Activated T-cell treated with anti-CD3 and anti-CD28 coated beads for 4 hours (primary cell): ENCODE measurements around the gene TTC12.

ENCODE experiments used
- DNase-seq: peaks from one replicate; pipeline ENCODE4 v3.0.0-alpha.2; 2020

The TTC12 gene

DNA sequence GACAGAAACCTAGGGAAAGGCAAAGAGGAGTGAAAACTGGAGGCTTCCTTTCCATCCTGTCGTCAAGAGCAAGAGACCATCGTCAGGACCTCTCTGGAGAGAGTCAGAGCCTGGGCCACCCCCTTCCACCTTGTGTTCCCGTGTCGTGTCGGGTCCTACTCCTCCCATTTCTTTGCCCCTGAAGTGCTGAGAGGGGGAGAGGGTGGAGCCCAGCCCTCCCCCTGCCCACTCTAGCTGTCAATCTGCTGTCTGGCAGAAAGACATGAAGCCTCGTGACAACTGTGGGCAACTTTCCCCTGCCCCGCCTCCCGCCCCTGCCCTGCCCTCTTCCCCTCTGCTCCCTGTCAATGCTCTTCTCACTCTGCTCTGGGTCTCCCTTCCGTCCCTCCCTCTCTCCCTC, 93.8 kb downstream of the TTC12 start:
- DNase-seq, result no peak

DNA sequence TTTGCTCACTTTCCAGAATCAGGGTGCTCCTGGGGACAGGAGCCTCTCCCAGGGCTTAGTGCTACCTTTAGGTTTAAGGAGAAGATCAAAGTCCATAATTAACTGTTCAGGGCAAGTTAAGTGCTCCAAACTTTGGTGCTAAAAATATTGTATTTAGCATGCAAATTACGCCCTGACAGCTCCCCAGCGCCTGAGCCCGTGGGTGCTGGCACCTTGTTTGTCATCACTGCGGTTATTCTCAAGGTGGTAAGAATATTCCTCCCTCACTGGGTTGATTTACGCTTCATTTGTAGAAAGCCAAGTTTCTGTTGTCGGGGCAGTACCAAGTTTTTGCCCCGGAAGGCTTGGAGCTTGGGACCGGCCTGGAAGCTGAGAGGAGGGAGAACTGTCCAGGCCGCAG, 94.5 kb downstream of the TTC12 start:
- DNase-seq, result no peak

DNA sequence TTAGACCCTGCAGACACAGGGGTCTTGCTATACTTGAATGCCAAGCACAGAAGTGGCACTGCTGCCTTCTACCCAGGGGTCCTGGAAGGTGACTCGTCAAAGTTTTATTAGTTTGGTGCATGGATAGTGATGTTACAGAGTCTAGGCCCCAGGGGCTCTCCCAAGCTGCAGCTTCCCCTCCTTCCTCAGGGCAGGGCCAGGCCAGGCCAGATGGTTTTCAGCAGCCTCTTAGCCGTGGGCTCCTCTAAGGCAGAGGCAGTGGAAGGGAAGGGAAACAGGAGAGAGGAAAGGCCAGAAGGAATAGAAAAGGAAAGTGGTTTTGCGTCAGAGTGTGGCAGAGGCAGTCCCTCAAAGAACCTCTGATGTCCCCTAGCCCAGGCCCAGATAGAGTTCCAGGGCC, 95.1 kb downstream of the TTC12 start:
- DNase-seq, result no peak

- DNase-seq, result no peak
Observed at GRCh38 chr11:113410414-113411135, 96.2 kb downstream of the TTC12 start.

DNA sequence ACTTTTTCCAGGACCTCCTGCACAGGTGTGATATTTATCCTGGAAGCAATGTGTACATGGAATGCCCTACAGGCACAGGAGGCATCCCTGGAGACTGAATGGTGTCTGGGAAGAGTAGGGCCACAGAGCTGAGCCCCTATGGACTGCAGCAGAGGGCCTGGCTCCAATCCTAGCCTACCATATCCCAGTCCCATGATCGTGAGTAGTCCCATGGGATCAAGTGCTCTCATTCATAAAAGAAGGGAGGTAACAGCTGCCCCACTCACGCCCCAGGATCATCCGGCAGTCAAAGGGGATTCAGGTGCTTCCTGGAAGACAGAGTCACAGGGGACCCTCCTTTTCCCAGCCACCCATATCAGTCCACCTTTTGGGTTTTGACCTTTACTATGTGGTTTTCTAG, 97.2 kb downstream of the TTC12 start:
- no peak for DNase-seq

DNA sequence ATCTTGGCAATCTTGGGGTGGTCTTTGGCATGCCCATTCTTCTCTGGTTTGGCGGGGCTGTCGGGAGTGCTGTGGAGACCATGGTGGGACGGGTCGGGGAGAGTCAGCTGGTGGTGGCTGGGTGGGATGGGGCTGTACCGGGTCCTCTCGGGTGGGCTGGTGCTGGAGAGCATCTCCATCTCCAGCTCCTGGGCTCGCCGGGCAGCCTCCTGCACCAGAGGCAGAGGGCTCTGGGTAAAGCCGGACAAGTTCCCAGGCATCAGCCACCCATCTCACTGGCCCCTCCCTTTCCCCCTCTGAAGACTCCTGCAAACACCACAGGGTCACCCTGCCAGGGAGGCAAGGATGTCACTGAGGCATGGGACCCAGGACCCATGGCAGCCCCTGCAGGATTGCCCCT, 98.3 kb downstream of the TTC12 start:
- no peak for DNase-seq

DNA sequence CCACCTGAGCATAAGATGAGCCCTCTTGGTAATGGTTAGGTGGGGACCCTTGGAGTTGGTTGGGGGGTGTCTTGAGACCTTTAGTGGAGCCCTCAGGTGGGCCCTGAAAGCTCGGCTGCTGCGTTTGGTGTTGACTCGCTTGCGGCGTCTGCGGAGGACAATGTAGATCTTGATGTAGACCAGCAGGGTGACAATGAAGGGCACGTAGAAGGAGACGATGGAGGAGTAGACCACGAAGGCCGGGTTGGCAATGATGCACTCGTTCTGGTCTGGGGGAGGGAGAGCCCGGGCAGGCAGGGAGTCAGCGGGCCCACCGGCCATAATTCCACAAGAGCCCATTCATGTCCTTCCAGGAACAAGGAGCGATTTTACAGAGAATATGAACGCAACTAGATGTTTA, 101.0 kb downstream of the TTC12 start:
- no peak for DNase-seq
